Vagina (tissue), 2 donors: Measurements from ENCODE around the gene JAG1. TPM values are rescaled to one million over a fixed set of nuclear protein-coding genes. Genes with fewer than 3 reads are reported as not detected.

Experiments
- DNase-seq, 2 donors: peaks; one replicate each; pipeline ENCODE4 v3.0.0-alpha.2; 2017; ENCODE audit errors: extremely low spot score in 2 of 2
- H3K27ac ChIP-seq: fragments of 200-600 bp; sonication (generic); one replicate; pipeline ENCODE4 v1.5.1; 2019
- H3K27me3 ChIP-seq: fragments of 200-600 bp; sonication (generic); one replicate; pipeline ENCODE4 v1.5.1; 2019
- H3K36me3 ChIP-seq, 2 donors: fragments of 200-600 bp; sonication (generic); one replicate each; pipeline ENCODE4 v1.5.1; 2017 to 2019
- H3K4me1 ChIP-seq: fragments of 200-600 bp; sonication (generic); one replicate; pipeline ENCODE4 v1.5.1; 2019
- H3K4me3 ChIP-seq, 2 donors: fragments of 200-600 bp; sonication (generic); 1 replicate in 1 of 2; 2 replicates in 1 of 2; pipeline ENCODE4 v1.5.1; 2016 to 2019
- H3K9me3 ChIP-seq: fragments of 200-600 bp; sonication (generic); one replicate; pipeline ENCODE4 v1.5.1; 2019
- POLR2A ChIP-seq, 2 donors: fragments of 450-650 bp; IDR thresholded peaks; one replicate each; pipeline ENCODE4 v1.6.1; 2017; ENCODE audit warnings: antibody characterized with exemption in 2 of 2, mild to moderate bottlenecking in 2 of 2, moderate library complexity in 2 of 2
- POLR2AphosphoS5 ChIP-seq, 2 donors: sonication (generic); formaldehyde crosslinking; IDR thresholded peaks; one replicate each; pipeline ENCODE4 v1.9.0; 2017; ENCODE audit warnings: antibody characterized with exemption in 2 of 2, mild to moderate bottlenecking in 2 of 2, low read depth in 1 of 2; ENCODE audit not compliant: insufficient read depth in 1 of 2
- intact Hi-C: fragments of 100-400 bp; cut with DNase I; formaldehyde crosslinking; loops from one replicate; pipeline ENCODE4 v1.15.1; 2023
- total RNA-seq: library from RNA; depleted of rRNA; stranded (reverse); fragments of >200 nt; gene quantifications from one replicate; pipeline ENCODE4 v1.2.3, GENCODE V29; 2016
- TF ChIP-seq, protein P1 (sequence below), 3 experiments: fragments of 450-650 bp in 2 of 3; fragments of 200-600 bp in 1 of 3; sonication (generic) in 1 of 3; IDR thresholded peaks; one replicate each; pipeline ENCODE4 v1.5.1; 2017 to 2019; ENCODE audit warnings: antibody characterized with exemption in 3 of 3, mild to moderate bottlenecking in 2 of 3, moderate library complexity in 2 of 3

Gene JAG1
- total RNA-seq, 1 donor from 2014 or later = 185 TPM

DNA sequence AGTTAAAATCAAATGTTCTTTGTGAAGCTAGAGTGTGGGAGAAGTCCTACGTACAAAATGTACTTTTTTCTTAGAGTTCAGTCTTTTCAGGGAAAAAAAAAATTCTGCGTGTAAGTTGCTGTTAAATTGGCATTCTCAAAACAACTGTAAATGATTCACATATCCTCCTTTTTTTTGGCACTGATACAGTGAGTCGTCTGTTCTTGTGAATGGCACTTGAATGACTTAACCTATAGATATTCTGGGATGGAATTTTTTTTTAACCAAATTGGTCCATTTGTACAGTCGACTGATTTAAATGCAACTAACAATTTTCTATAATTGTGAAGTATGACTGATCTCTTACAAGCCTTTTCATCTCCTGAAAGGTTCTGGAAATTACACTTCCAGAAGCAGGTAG, 5.5 kb upstream of the JAG1 start:
- no peak overlapping the region for H3K4me3 ChIP-seq
- H3K4me1 ChIP-seq = peaks cover 9% of the 10 kb centered on the region
- DNase-seq = no peak
- TF ChIP-seq, protein P1, sequence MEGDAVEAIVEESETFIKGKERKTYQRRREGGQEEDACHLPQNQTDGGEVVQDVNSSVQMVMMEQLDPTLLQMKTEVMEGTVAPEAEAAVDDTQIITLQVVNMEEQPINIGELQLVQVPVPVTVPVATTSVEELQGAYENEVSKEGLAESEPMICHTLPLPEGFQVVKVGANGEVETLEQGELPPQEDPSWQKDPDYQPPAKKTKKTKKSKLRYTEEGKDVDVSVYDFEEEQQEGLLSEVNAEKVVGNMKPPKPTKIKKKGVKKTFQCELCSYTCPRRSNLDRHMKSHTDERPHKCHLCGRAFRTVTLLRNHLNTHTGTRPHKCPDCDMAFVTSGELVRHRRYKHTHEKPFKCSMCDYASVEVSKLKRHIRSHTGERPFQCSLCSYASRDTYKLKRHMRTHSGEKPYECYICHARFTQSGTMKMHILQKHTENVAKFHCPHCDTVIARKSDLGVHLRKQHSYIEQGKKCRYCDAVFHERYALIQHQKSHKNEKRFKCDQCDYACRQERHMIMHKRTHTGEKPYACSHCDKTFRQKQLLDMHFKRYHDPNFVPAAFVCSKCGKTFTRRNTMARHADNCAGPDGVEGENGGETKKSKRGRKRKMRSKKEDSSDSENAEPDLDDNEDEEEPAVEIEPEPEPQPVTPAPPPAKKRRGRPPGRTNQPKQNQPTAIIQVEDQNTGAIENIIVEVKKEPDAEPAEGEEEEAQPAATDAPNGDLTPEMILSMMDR (IDR thresholded peaks at IDR 0.05) = no peak
- no peak for TF ChIP-seq POLR2A (IDR thresholded peaks at IDR 0.05)
- TF ChIP-seq POLR2AphosphoS5 (IDR thresholded peaks at IDR 0.05; ENCODE audit: insufficient read depth in 1 of 2, low read depth in 1 of 2) = no peak
- no peaks in the 10 kb centered on the region for H3K9me3 ChIP-seq
- H3K36me3 ChIP-seq = no peaks in the 10 kb centered on the region
- intact Hi-C loops = loop anchor here (10.0 kb wide), 1 partner anchor 596 kb away; no protein-coding TSS in a partner anchor
- no peak overlapping the region for H3K27ac ChIP-seq
- H3K27me3 ChIP-seq = no peaks in the 10 kb centered on the region

- Histone ChIP-seq H3K27me3 (no peaks in the 10 kb centered on the region), H3K4me3 (no peak overlapping the region), H3K9me3 (no peaks in the 10 kb centered on the region), H3K4me1 (peaks cover 9% of the 10 kb centered on the region), H3K27ac (no peak overlapping the region), H3K36me3 (no peaks in the 10 kb centered on the region)
- intact Hi-C loops = loop anchor here (10.0 kb wide), 1 partner anchor 598 kb away; no protein-coding TSS in a partner anchor
- no peak for DNase-seq
- no peak for TF ChIP-seq POLR2AphosphoS5 (IDR thresholded peaks at IDR 0.05; ENCODE audit: insufficient read depth in 1 of 2, low read depth in 1 of 2)
Observed at GRCh38 chr20:10676518-10676917, 2.7 kb upstream of the JAG1 start.

GRCh38 chr20:10675450-10675848, 1.6 kb upstream of the JAG1 start:
- Histone ChIP-seq H3K27me3 (no peaks in the 10 kb centered on the region), H3K27ac (peak overlapping the region; percentile 97), H3K9me3 (no peaks in the 10 kb centered on the region), H3K4me3 (peak overlapping the region; percentile 91 to 97), H3K36me3 (no peaks in the 10 kb centered on the region), H3K4me1 (peaks cover 9% of the 10 kb centered on the region)
- intact Hi-C loops = loop anchor here (10.0 kb wide), 1 partner anchor 599 kb away; no protein-coding TSS in a partner anchor
- TF ChIP-seq, protein P1 (IDR thresholded peaks at IDR 0.05) = no peak
- no peak for TF ChIP-seq POLR2A (IDR thresholded peaks at IDR 0.05)
- TF ChIP-seq POLR2AphosphoS5 (IDR thresholded peaks at IDR 0.05; ENCODE audit: insufficient read depth in 1 of 2, low read depth in 1 of 2) = no peak
- no peak for DNase-seq

DNA sequence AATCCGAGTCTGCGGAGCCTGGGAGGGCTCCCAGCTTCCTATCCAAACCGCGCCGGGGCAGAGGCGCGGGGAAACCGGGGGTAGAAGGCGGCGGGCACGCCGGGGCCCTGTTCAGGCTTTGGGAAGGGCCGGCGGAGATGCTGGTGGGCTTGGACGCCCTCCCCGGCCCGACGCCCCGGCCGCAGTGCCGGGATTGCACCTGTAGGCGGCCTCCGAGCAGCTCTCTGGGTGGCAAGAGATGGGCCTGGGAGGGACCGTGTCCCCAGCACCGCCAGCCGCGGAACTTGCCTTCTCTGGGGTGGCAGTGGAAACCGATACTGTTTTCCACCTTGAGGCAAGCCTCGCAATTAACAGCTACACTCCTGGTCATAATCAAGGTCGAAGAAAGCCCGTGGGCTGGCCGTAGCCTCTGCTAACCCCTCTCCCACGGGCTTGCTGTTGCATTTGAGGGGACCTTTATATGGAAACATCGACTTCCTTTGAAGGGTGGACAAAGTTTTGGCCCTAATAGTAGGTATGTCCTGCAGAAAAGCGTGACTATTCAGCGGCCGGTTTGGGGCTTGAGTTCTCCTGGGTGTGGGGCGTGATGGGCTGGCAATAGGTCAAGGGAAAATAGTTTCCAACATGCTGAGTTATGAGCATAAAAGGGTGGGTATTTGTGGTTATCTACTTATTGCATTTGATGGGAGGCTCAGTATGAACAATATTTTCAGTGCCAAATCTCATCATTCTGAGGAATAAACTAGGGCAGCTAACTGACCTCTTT, 1.1 kb upstream of the JAG1 start:
- TF ChIP-seq POLR2AphosphoS5 (IDR thresholded peaks at IDR 0.05; ENCODE audit: insufficient read depth in 1 of 2, low read depth in 1 of 2) = peak; percentile 9 to 41
- TF ChIP-seq, protein P1 (IDR thresholded peaks at IDR 0.05) = peak; percentile 47 to 96 (median 92)
- TF ChIP-seq POLR2A (IDR thresholded peaks at IDR 0.05) = no peak
- DNase-seq = no peak
- no peaks in the 10 kb centered on the region for H3K27me3 ChIP-seq
- peaks cover 13% of the 10 kb centered on the region for H3K4me1 ChIP-seq
- no peaks in the 10 kb centered on the region for H3K36me3 ChIP-seq
- intact Hi-C loops = loop anchor here (5.0 to 10.0 kb wide), 2 partner anchors 203 to 600 kb away; no protein-coding TSS in a partner anchor
- H3K27ac ChIP-seq = peak overlapping the region; percentile 97
- peak overlapping the region; percentile 91 to 97 for H3K4me3 ChIP-seq
- no peaks in the 10 kb centered on the region for H3K9me3 ChIP-seq

DNA sequence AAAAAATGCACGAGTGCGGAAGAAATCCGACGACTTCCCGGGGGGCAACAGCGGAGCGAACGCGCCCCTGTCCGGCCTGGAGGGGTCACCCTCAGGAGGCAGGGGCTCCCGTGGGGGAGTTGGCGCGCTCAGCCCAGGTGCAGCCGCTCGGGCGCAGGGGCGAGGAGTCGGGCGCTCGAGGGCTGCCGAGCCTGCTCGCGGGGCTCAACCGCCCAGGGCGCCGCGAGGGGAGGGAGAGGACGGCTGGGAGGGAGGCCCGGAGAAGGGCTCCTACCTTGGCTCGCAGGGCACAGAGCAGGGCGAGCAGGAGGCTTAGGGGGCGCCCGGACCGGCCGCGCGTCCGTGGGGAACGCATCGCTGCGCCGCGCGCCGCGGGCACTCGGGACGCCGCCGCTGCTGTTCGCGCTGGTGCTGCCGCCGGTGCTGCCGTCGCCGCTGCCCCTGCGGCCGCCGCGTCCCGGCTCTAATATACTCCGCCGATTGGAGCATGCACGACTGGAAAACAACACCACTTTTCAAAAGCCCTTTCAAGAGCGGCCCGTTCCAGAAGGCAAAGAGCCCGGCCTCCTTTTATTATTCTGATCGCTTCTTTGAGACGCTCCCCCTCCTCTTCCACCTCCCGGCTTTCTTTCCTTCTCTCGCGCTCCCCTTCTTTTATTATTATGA, 490 bp downstream of the JAG1 start:
- DNase-seq = no peak
- Histone ChIP-seq H3K4me3 (peak overlapping the region; percentile 91 to 97), H3K4me1 (peaks cover 28% of the 10 kb centered on the region), H3K36me3 (peaks cover 0 to 7% of the 10 kb centered on the region in 2 donors), H3K27ac (peak overlapping the region; percentile 97), H3K27me3 (no peaks in the 10 kb centered on the region), H3K9me3 (no peaks in the 10 kb centered on the region)
- intact Hi-C loops = loop anchor here (2.0 to 10.0 kb wide), 3 partner anchors 201 to 601 kb away; partner anchors contain the start of genes MKKS and SLX4IP
- TF ChIP-seq POLR2A (IDR thresholded peaks at IDR 0.05) (no peak), POLR2AphosphoS5 (IDR thresholded peaks at IDR 0.05; ENCODE audit: insufficient read depth in 1 of 2, low read depth in 1 of 2) (no peak)
- TF ChIP-seq, protein P1 (IDR thresholded peaks at IDR 0.05) = no peak
